ENCODE data around the gene ADCK1. TPM values are rescaled to one million over a fixed set of nuclear protein-coding genes. Genes with fewer than 3 reads are reported as not detected.

Gene ADCK1
- total RNA-seq, 1 experiment from 2014 or later: 12.2 TPM

- WGBS (ENCODE audit: extremely low coverage, insufficient read length, low lambda C conversion rate): no CpG with 5 or more reads among the region's 2 CpGs
- H3K9me3 Mint-ChIP-seq: peaks cover 6 to 8% of the 10 kb centered on the region in 2 experiments; a peak in 4 of 5 replicates
Measured at GRCh38 chr14:77918448-77918847, 118.5 kb downstream of the ADCK1 start.

More at GRCh38 chr14:77918448-77918847, 118.5 kb downstream of the ADCK1 start:
- H3K27ac ChIP-seq (ENCODE audit: insufficient read length, low read depth, low read length): no peak overlapping the region
- H2BK120ac ChIP-seq (ENCODE audit: low read depth, low read length, poor library complexity, severe bottlenecking): no peak overlapping the region
- no peak overlapping the region for H3K14ac ChIP-seq (ENCODE audit: insufficient read depth, low read length)
- Mint-ChIP-seq H3K27me3 (ENCODE audit: low read depth) (no peaks in the 10 kb centered on the region), H3K36me3 (ENCODE audit: insufficient read depth in 1 of 3, low read depth in 3 of 3) (peaks cover 0 to 7% (median 6%) of the 10 kb centered on the region in 3 experiments; a peak in 3 of 7 replicates), H3K4me3 (no peak overlapping the region), H3K4me1 (peaks cover 9 to 15% of the 10 kb centered on the region in 2 experiments), H3K27ac (no peak overlapping the region)
- H3K4me1 ChIP-seq (ENCODE audit: insufficient read depth, low read length): peaks cover 2% of the 10 kb centered on the region; the same call in 1 of the 2 replicates
- no peak overlapping the region for H2AK5ac ChIP-seq (ENCODE audit: insufficient read length, low read length)
- H3K79me2 ChIP-seq (ENCODE audit: insufficient read depth, low read length): no peaks in the 10 kb centered on the region
- H3T11ph ChIP-seq (ENCODE audit: low read length): no peak overlapping the region
- H3K9ac ChIP-seq (ENCODE audit: extremely low read depth, insufficient read length, low read length): no peak overlapping the region
- H3K79me1 ChIP-seq (ENCODE audit: insufficient read depth, low read depth, low read length, poor library complexity, severe bottlenecking): no peaks in the 10 kb centered on the region
- TF ChIP-seq, protein P1, sequence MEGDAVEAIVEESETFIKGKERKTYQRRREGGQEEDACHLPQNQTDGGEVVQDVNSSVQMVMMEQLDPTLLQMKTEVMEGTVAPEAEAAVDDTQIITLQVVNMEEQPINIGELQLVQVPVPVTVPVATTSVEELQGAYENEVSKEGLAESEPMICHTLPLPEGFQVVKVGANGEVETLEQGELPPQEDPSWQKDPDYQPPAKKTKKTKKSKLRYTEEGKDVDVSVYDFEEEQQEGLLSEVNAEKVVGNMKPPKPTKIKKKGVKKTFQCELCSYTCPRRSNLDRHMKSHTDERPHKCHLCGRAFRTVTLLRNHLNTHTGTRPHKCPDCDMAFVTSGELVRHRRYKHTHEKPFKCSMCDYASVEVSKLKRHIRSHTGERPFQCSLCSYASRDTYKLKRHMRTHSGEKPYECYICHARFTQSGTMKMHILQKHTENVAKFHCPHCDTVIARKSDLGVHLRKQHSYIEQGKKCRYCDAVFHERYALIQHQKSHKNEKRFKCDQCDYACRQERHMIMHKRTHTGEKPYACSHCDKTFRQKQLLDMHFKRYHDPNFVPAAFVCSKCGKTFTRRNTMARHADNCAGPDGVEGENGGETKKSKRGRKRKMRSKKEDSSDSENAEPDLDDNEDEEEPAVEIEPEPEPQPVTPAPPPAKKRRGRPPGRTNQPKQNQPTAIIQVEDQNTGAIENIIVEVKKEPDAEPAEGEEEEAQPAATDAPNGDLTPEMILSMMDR (conservative IDR thresholded peaks at IDR 0.05): no peak
- H4K5ac ChIP-seq (ENCODE audit: insufficient read length, low read depth, low read length): no peak overlapping the region
- no peak overlapping the region for H4K8ac ChIP-seq (replicated peaks; ENCODE audit: insufficient read length, low read depth, low read length)
- H2BK15ac ChIP-seq (ENCODE audit: low read depth, low read length): no peak overlapping the region
- H2BK20ac ChIP-seq (ENCODE audit: low read depth, low read length, poor library complexity, severe bottlenecking): no peak overlapping the region
- H3K4me2 ChIP-seq (ENCODE audit: insufficient read depth, insufficient read length, low read length): no peak overlapping the region
- no peak overlapping the region for H3K18ac ChIP-seq (ENCODE audit: insufficient read length, low read depth, low read length)
- H3K23me2 ChIP-seq (ENCODE audit: insufficient read length, low read depth, low read length, poor library complexity, severe bottlenecking): no peaks in the 10 kb centered on the region
- H3K23ac ChIP-seq (ENCODE audit: insufficient read length, low read depth, low read length): no peak overlapping the region
- H3K9me3 ChIP-seq (ENCODE audit: control insufficient read depth, low read depth, low read length): no peaks in the 10 kb centered on the region
- H2AFZ ChIP-seq (ENCODE audit: low read length): no peak overlapping the region
- no peak overlapping the region for H2BK12ac ChIP-seq (ENCODE audit: insufficient read length, low read depth, low read length)
- H3K56ac ChIP-seq (ENCODE audit: insufficient read length, low read depth, low read length): no peak overlapping the region
- DNase-seq: no peak
- H3K4ac ChIP-seq (ENCODE audit: low read depth, low read length): no peak overlapping the region
- H3K27me3 ChIP-seq (ENCODE audit: insufficient read depth, low read length): no peaks in the 10 kb centered on the region
- no peak overlapping the region for H4K91ac ChIP-seq (ENCODE audit: insufficient read length, low read depth, low read length)
- H2BK5ac ChIP-seq (ENCODE audit: insufficient read length, low read length): no peak overlapping the region
- H4K20me1 ChIP-seq (ENCODE audit: control insufficient read depth, insufficient read depth, insufficient read length): no peaks in the 10 kb centered on the region
